K562 (cell line): Measurements from ENCODE around the gene GHITM. TPM values are rescaled to one million over a fixed set of nuclear protein-coding genes. Genes with fewer than 3 reads are reported as not detected.

Source experiments
- ATAC-seq: fragments of 200-7000 bp; cut with Tn5 transposase; 3 replicates; pipeline ENCODE4 v1.9.1; 2020; ENCODE audit warnings: moderate library complexity
- BruUV-seq: library from RNA; stranded (reverse); fragments of 400-500 nt; replicated peaks from 2 replicates; lab custom pipeline; 2021; lab: Mats Ljungman, UMichigan
- CTCF ChIA-PET: fragments of 300-600 bp; formaldehyde crosslinking; extraction: SDS; loops from one replicate; lab custom pipeline; 2021; ENCODE audit warnings: low intra/inter-chr PET ratio; lab: Yijun Ruan, JAX
- POLR2A ChIA-PET: fragments of 300-600, 350-650 bp; sonication (Branson Sonifier 250); formaldehyde crosslinking; extraction: SDS; loops from one replicate; lab custom pipeline; 2021; ENCODE audit warnings: antibody characterized with exemption, inconsistent platforms; lab: Yijun Ruan, JAX
- DNase-seq, 4 experiments: peaks; one replicate each; pipeline versions ENCODE4 v3.0.0 to v3.0.0-alpha.2; 2011 to 2018; ENCODE audit warnings: low spot score in 3 of 4, mixed read lengths in 3 of 4; ENCODE audit errors: extremely low read depth in 1 of 4
- FAIRE-seq: peaks from 2 replicates; lab custom pipeline; 2011; peaks lifted over from hg19 to GRCh38; lab: Jason Lieb, UNC
- H2AFZ ChIP-seq: 2 replicates; pipeline ENCODE4 v1.6.0; 2011; ENCODE audit warnings: low read depth, low read length, control low read depth, inconsistent platforms
- H3K27ac ChIP-seq: fragments of 200-600 bp; 3 replicates; pipeline ENCODE4 v1.8.0; 2011; ENCODE audit warnings: low read depth, mild to moderate bottlenecking, control low read depth, inconsistent platforms, low read length, moderate library complexity, mixed read lengths; ENCODE audit errors: extremely low read depth
- H3K27me3 ChIP-seq, 2 experiments: fragments of 300-600 bp in 1 of 2; 2 replicates in 1 of 2; 3 replicates in 1 of 2; pipeline versions ENCODE4 v1.6.0 to v1.8.0; 2011; ENCODE audit warnings: inconsistent platforms in 2 of 2, low read length in 2 of 2, mild to moderate bottlenecking in 1 of 2, mixed read lengths in 1 of 2, moderate library complexity in 1 of 2; ENCODE audit not compliant: control insufficient read depth in 2 of 2, insufficient read depth in 2 of 2
- H3K36me3 ChIP-seq: fragments of 300-600 bp; 3 replicates; pipeline ENCODE4 v1.8.0; 2011; ENCODE audit warnings: mild to moderate bottlenecking, low read length, inconsistent platforms; ENCODE audit not compliant: control insufficient read depth, insufficient read depth
- H3K4me1 ChIP-seq, 2 experiments: fragments of 200-600 bp in 1 of 2; replicated peaks in 1 of 2; 2 replicates in 1 of 2; 3 replicates in 1 of 2; pipeline versions ENCODE4 v1.5.1 to v1.8.0; 2011; ENCODE audit warnings: inconsistent platforms in 2 of 2, low read length in 2 of 2, mild to moderate bottlenecking in 1 of 2, mixed read lengths in 1 of 2, moderate library complexity in 1 of 2; ENCODE audit not compliant: control insufficient read depth in 2 of 2, insufficient read depth in 2 of 2
- H3K4me2 ChIP-seq: 2 replicates; pipeline ENCODE4 v1.6.1; 2011; ENCODE audit warnings: low read length, control low read depth, inconsistent platforms, mixed read lengths; ENCODE audit not compliant: insufficient read depth
- H3K4me3 ChIP-seq: fragments of 200-600 bp; sonication (generic), shearing (Covaris generic); 2 replicates; pipeline ENCODE4 v1.5.1; 2016; ENCODE audit warnings: control low read depth, inconsistent platforms
- H3K79me2 ChIP-seq: fragments of 200-600 bp; 3 replicates; pipeline ENCODE4 v1.8.0; 2011; ENCODE audit warnings: low read length, inconsistent platforms; ENCODE audit not compliant: control insufficient read depth, insufficient read depth
- H3K9ac ChIP-seq, 2 experiments: 2 replicates each; pipeline versions ENCODE4 v1.6.0 to v1.6.1; 2011; ENCODE audit warnings: low read depth in 2 of 2, low read length in 2 of 2, control low read depth in 1 of 2, inconsistent platforms in 1 of 2, mild to moderate bottlenecking in 1 of 2, mixed read lengths in 1 of 2; ENCODE audit not compliant: insufficient read depth in 1 of 2
- H3K9me1 ChIP-seq: one replicate; pipeline ENCODE4 v1.6.0; 2011; ENCODE audit warnings: inconsistent platforms, mild to moderate bottlenecking, low read length, moderate library complexity; ENCODE audit not compliant: control insufficient read depth, insufficient read depth
- H3K9me3 ChIP-seq: replicated peaks from 2 replicates; pipeline ENCODE4 v1.5.1; 2011; ENCODE audit warnings: low read depth, low read length, inconsistent platforms; ENCODE audit not compliant: control insufficient read depth, insufficient read depth
- H4K20me1 ChIP-seq: replicated peaks from 2 replicates; pipeline ENCODE4 v1.6.1; 2011; ENCODE audit warnings: low read length, inconsistent platforms, mixed read lengths; ENCODE audit not compliant: control insufficient read depth, insufficient read depth
- ARID3A ChIP-seq: IDR thresholded peaks from 2 replicates; pipeline ENCODE4 v1.6.1; 2012; ENCODE audit warnings: low read depth, low read length, improper control_type of control experiment, borderline replicate concordance
- ATF2 ChIP-seq: sonication (generic); formaldehyde crosslinking; IDR thresholded peaks from 2 replicates; pipeline ENCODE4 v1.8.1; 2022; ENCODE audit warnings: missing genetic modification reagents
- HIVEP1 ChIP-seq: fragments of 250-450 bp; sonication (Bioruptor Pico); IDR thresholded peaks from 2 replicates; pipeline ENCODE4 v1.4.0; 2020; ENCODE audit warnings: mild to moderate bottlenecking
- MECOM ChIP-seq: fragments of 250-450 bp; sonication (Bioruptor Pico); IDR thresholded peaks from 2 replicates; pipeline ENCODE4 v1.8.0; 2022; ENCODE audit warnings: inconsistent platforms
- PBX2 ChIP-seq, 2 experiments: IDR thresholded peaks in 1 of 2; conservative IDR thresholded peaks in 1 of 2; 2 replicates each; pipeline ENCODE4 v1.6.1; 2016; ENCODE audit warnings: low read depth in 2 of 2, mild to moderate bottlenecking in 1 of 2, missing compliant biosample characterization in 1 of 2, missing genetic modification characterization in 1 of 2, moderate library complexity in 1 of 2
- SMARCC2 ChIP-seq: fragments of 450-650 bp; IDR thresholded peaks from 2 replicates; pipeline ENCODE4 v1.6.1; 2017; ENCODE audit warnings: antibody characterized with exemption, moderate library complexity, mild to moderate bottlenecking, low read depth
- TCFL5 ChIP-seq: fragments of 250-450 bp; sonication (Bioruptor Pico); conservative IDR thresholded peaks from 2 replicates; pipeline ENCODE4 v1.6.1; 2021; ENCODE audit warnings: mild to moderate bottlenecking, moderate library complexity, matching md5 sums
- WGBS: fragments of 100-300 bp; shearing (Covaris generic); methylation state at CpG from one replicate; pipeline ENCODE4 v1.1.6; 2016; ENCODE audit warnings: low coverage, mixed read lengths; ENCODE audit not compliant: insufficient coverage; ENCODE audit errors: missing lambda C conversion rate; 5-methylcytosine and 5-hydroxymethylcytosine counted together
- in situ Hi-C: fragments of 300-500 bp; cut with MboI; formaldehyde crosslinking; loops from 4 replicates; pipeline ENCODE4 v1.15.0; 2018; ENCODE audit warnings: inconsistent platforms, mixed read lengths
- intact Hi-C: fragments of 100-400 bp; cut with micrococcal nuclease; formaldehyde crosslinking; loops from 2 replicates; pipeline ENCODE4 v1.14.2; 2022
- polyA plus RNA-seq, 8 experiments: library from polyadenylated mRNA; depleted of rRNA in 4 of 8; stranded (reverse) in 5 of 8; unstranded in 3 of 8; fragments of >200 nt; fragmentation: Nextera tagmentation in 2 of 8; fragmentation: Illumina TruSeq in 1 of 8; extraction: Ambion mirVana in 2 of 8; extraction: Trizol in 1 of 8; gene quantifications; 2 replicates each; pipeline versions ENCODE4 v1.2.1 to v1.2.3, GENCODE V29; 2011 to 2014; ENCODE audit warnings: inconsistent platforms in 1 of 8, missing spikeins in 1 of 8
- total RNA-seq, 7 experiments: library from RNA; depleted of rRNA in 6 of 7; stranded (reverse); fragments of >200 nt in 6 of 7; fragmentation: Illumina TruSeq in 2 of 7; extraction: Trizol in 2 of 7; gene quantifications; 2 replicates each; pipeline versions ENCODE4 v1.2.1 to v1.2.3, GENCODE V29; 2011 to 2021; ENCODE audit warnings: low replicate concordance in 1 of 7
- TF ChIP-seq, protein P1 (sequence below): sonication (generic); formaldehyde crosslinking; IDR thresholded peaks from 2 replicates; pipeline ENCODE4 v1.8.0; 2022; ENCODE audit warnings: missing genetic modification reagents, mild to moderate bottlenecking, borderline replicate concordance

Gene GHITM
- total and polyA plus RNA-seq, 9 of the 15 experiments (the other 6 are each of a cell fraction or from before 2014, with no cell fraction given), result 322 to 1,258 (median 386) TPM

DNA sequence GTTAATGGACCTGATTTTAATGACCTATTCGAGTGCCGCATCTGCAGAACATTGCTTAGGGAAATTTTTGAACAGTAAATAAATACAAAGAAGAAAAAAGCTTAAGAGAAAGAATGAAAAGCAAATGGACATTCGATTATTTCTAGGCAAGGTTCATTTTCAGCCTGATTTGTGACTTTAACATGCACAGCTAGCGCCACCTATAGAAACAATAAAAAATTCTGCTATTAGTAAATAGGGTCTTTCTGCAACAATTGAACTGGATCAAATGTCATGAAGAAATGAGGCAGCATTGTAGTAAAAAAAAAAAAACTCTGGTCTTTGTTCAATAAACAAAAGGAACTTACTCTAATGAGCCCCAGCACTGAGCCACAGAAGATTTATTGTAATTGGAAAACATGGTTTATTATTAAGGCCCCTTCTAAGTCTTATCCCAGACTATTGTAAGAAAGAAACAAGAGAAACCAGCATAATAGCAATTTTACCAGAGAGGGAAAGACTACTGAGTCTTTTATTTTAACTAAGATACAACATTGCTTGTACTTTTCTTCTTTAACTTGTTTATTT, 41.4 kb upstream of the GHITM start (continued):
- TF ChIP-seq ATF2 (CRISPR knock-in tag), result no peak
- no peak for TF ChIP-seq HIVEP1 (CRISPR knock-in tag)
- peak; percentile 38; the same call in 1 of the 2 replicates for TF ChIP-seq ARID3A
- no peak for TF ChIP-seq SMARCC2

DNA sequence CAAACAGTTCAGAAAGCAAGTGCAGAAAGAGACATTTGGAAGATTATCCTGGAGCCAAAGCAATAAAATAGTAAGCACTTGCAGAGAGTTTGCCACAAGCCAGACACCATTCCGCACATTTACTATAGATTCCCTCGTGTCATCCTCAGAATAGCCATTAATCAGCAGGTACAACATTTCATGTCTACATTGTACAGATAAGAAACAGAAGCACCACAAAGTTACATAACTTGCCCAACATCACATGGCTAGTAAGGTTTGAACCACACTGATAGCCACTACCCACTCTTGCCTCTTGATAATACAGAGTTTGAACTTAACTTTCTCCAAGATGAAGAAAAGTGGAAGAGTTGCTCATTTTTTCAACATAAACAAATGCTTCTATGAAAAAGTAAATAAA, 40.6 kb upstream of the GHITM start:
- Histone ChIP-seq H2AFZ (no peak overlapping the region), H4K20me1 (no peaks in the 10 kb centered on the region), H3K9ac (no peak overlapping the region), H3K27me3 (peaks cover 0 to 5% of the 10 kb centered on the region in 2 experiments; a peak in 1 of 5 replicates), H3K4me2 (no peak overlapping the region), H3K79me2 (no peaks in the 10 kb centered on the region), H3K4me3 (no peak overlapping the region), H3K9me3 (no peaks in the 10 kb centered on the region), H3K4me1 (no peaks in the 10 kb centered on the region), H3K27ac (no peak overlapping the region), H3K9me1 (no peaks in the 10 kb centered on the region), H3K36me3 (no peaks in the 10 kb centered on the region)
- ChIA-PET POLR2A (no interaction called here), CTCF (interaction anchor here (0.6 to 0.7 kb wide), 2 partner anchors 231 to 433 kb away, joined by 3 to 4 read pairs; no protein-coding TSS in a partner anchor)
- ATAC-seq, result no peak
- DNase-seq, result peak in 1 of 4 experiments; percentile 9
- intact Hi-C loops (loop anchor here (5.0 kb wide), 1 partner anchor 226 kb away; no protein-coding TSS in a partner anchor), in situ Hi-C loops (no loop called here)
- 0% methylated on average over 2 of the region's 2 CpGs for WGBS
- FAIRE-seq, result no peak
- BruUV-seq, result no TSS peak
- TF ChIP-seq PBX2 (CRISPR knock-in tag; IDR thresholded peaks at IDR 0.05; ENCODE audit: low read depth), result no peak
- TF ChIP-seq PBX2 (tag; conservative IDR thresholded peaks at IDR 0.05; ENCODE audit: low read depth), result peak; percentile 83
- TF ChIP-seq, protein P1, sequence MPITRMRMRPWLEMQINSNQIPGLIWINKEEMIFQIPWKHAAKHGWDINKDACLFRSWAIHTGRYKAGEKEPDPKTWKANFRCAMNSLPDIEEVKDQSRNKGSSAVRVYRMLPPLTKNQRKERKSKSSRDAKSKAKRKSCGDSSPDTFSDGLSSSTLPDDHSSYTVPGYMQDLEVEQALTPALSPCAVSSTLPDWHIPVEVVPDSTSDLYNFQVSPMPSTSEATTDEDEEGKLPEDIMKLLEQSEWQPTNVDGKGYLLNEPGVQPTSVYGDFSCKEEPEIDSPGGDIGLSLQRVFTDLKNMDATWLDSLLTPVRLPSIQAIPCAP, result no peak
- TF ChIP-seq TCFL5, result no peak
- peak; percentile 19; the same call in 1 of the 2 replicates for TF ChIP-seq MECOM (CRISPR knock-in tag)
